GM13976 (cell line): ENCODE data around the gene ANGPT4.

Source experiments
- DNase-seq: peaks from one replicate; pipeline ENCODE4 v3.0.0; 2012; ENCODE audit warnings: low spot score
- in situ Hi-C: fragments of 300-500 bp; cut with MboI; formaldehyde crosslinking; loops from one replicate; pipeline ENCODE4 v1.12.0; 2022; ENCODE audit warnings: low sequenced_read_pairs, mixed read lengths, inconsistent platforms; ENCODE audit not compliant: unreplicated experiment
- TF ChIP-seq, protein P1 (sequence below): IDR thresholded peaks from 2 replicates; pipeline ENCODE4 v1.5.1; 2012; ENCODE audit warnings: borderline replicate concordance, mild to moderate bottlenecking; ENCODE audit not compliant: insufficient read depth; ENCODE audit errors: extremely low read depth, missing control alignments, control extremely low read depth

The ANGPT4 gene

GRCh38 chr20:846894-847278 is 69.2 kb downstream of the ANGPT4 start:
- TF ChIP-seq, protein P1, sequence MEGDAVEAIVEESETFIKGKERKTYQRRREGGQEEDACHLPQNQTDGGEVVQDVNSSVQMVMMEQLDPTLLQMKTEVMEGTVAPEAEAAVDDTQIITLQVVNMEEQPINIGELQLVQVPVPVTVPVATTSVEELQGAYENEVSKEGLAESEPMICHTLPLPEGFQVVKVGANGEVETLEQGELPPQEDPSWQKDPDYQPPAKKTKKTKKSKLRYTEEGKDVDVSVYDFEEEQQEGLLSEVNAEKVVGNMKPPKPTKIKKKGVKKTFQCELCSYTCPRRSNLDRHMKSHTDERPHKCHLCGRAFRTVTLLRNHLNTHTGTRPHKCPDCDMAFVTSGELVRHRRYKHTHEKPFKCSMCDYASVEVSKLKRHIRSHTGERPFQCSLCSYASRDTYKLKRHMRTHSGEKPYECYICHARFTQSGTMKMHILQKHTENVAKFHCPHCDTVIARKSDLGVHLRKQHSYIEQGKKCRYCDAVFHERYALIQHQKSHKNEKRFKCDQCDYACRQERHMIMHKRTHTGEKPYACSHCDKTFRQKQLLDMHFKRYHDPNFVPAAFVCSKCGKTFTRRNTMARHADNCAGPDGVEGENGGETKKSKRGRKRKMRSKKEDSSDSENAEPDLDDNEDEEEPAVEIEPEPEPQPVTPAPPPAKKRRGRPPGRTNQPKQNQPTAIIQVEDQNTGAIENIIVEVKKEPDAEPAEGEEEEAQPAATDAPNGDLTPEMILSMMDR, result no peak
- peak; percentile 75 for DNase-seq
- in situ Hi-C loops, result no loop called here

DNA sequence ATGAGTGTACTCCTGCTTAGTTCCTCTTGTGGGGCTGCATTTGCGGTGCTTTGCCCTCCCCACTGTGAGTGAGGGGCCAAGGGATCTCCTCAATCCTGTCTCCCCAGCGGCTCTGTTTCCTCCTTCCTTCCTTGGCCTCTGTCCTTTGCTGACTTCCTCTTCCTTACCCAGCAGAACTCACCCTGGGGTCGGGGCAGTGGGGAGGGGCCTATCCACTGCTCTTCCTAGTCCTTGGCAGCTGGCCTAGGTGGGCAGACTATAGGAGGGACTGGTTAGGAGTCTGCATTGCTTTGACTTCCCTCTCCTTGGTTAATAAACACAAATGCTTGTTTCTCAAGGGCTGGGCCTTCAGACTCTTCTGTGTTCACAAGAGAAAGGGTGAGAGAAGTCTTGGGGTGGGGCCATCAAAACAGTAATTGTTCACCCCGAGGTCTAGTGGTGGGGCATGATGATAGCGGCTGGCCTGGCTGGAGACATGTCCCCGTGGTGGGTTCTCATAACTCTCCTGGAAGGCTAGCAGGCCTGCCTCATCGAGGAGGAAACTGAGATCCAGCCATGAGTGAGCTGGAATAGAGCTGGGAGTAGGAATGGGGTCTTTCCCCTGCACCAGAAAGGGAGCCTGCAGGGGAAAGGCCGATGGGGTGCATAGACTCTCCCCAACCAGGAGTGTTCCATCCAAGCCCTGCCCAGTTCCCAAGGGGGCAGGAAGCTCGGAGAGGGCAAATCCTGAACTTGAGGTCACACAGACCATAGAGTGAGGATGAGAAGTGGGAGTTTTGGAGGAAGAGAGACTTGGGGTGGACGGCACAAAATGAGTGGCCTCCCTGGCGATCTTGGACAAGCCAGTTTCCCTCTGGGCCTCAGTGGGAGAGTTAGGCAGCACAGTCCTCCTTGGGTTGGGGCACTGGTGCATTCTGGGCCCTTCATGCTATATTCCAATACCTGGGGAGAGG is 69.9 kb downstream of the ANGPT4 start:
- no peak for DNase-seq
- in situ Hi-C loops, result no loop called here
- TF ChIP-seq, protein P1, result no peak

DNA sequence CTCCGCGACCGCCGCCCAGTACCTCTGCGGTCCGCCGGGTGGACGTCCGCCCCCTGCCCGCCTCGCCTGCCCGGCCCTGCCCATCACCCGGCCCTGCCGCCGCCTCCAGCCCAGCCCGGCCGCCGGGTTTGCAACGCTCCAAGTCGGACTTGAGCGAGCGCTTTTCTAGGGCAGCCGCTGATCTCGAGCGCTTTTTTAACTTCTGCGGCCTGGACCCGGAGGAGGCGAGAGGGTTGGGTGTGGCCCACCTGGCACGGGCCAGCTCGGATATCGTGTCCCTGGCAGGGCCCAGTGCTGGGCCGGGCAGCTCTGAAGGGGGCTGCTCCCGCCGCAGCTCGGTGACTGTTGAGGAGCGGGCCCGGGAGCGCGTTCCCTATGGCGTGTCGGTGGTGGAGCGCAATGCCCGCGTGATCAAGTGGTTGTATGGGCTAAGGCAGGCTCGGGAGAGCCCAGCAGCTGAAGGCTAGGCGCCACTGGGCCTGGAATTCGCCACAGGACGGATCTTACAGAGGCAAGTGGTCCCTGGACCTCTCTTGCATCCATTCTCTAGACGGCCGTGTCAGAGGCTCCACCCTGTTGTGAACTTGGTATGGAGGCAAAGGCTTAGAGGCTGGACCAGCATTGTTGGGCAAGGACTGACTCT is 70.8 kb downstream of the ANGPT4 start:
- no peak for DNase-seq
- TF ChIP-seq, protein P1, result no peak
- in situ Hi-C loops, result no loop called here

- in situ Hi-C loops, result no loop called here
- TF ChIP-seq, protein P1, result no peak
- DNase-seq, result peak; percentile 96
Observed at GRCh38 chr20:844473-845225, 71.5 kb downstream of the ANGPT4 start.

DNA sequence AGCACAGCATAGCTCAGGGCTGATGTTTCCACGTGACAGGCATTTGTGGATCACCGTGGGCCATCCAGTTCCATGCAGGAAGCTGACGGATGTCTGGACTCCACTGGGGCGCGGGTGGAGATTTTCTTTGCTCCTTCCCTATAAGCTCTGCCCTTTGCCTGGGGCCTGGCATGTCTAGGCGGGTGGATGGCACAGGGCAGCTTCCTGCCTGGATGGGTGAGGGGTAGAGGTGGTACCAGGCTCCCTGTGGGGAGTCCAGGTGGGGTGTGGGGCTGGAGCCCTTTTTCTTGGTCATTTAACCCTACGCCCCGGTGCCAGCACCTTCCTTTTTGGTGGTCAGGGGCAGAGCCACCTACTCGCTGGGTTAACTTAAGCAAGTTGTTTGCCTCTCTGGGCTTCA is 72.2 kb downstream of the ANGPT4 start:
- in situ Hi-C loops, result no loop called here

GRCh38 chr20:842547-842940 is 73.6 kb downstream of the ANGPT4 start:
- in situ Hi-C loops, result no loop called here
- DNase-seq, result no peak
- TF ChIP-seq, protein P1, result no peak

More for the DNA sequence above, 72.2 kb downstream of the ANGPT4 start:
- DNase-seq, result no peak
- TF ChIP-seq, protein P1, result no peak
